Neural cell (in vitro differentiated cells): ENCODE data around the gene NHLH1. TPM values are rescaled to one million over a fixed set of nuclear protein-coding genes. Genes with fewer than 3 reads are reported as not detected.
"Not testable (repeated sequence)": the region's sequence is repeated elsewhere in the genome, so short reads cannot be mapped to it uniquely, and the experiment has no call there.

Source experiments
- H2AFZ ChIP-seq: fragments of 200-600, 300-800 bp; sonication (generic), shearing (Covaris generic); 2 replicates; pipeline ENCODE4 v1.6.0; 2014; ENCODE audit warnings: low read depth, mild to moderate bottlenecking, antibody characterized with exemption, low read length, moderate library complexity
- H3F3A ChIP-seq: fragments of 200-600 bp; shearing (Covaris generic); 2 replicates; pipeline ENCODE4 v1.6.1; 2016; ENCODE audit warnings: mild to moderate bottlenecking, moderate library complexity, mixed read lengths, antibody characterized with exemption, low read length; ENCODE audit not compliant: insufficient read depth, poor library complexity, severe bottlenecking
- H3K27ac ChIP-seq: fragments of 200-600, 300-800 bp; sonication (generic), shearing (Covaris generic); 2 replicates; pipeline ENCODE4 v1.5.1; 2014; ENCODE audit warnings: mild to moderate bottlenecking, low read length, moderate library complexity
- H3K27me3 ChIP-seq: fragments of 300-800, 200-600 bp; sonication (generic), shearing (Covaris generic); 2 replicates; pipeline ENCODE4 v1.6.0; 2014; ENCODE audit warnings: mild to moderate bottlenecking, low read depth, low read length, moderate library complexity; ENCODE audit not compliant: insufficient read depth
- H3K36me3 ChIP-seq: fragments of 300-800, 200-600 bp; sonication (generic), shearing (Covaris generic); 2 replicates; pipeline ENCODE4 v1.5.1; 2014; ENCODE audit warnings: mild to moderate bottlenecking, antibody characterized with exemption, low read length, moderate library complexity; ENCODE audit not compliant: insufficient read depth
- H3K4me2 ChIP-seq: fragments of 300-800, 200-600 bp; sonication (generic), shearing (Covaris generic); 2 replicates; pipeline ENCODE4 v1.6.0; 2014; ENCODE audit warnings: mild to moderate bottlenecking, low read length
- H3K4me3 ChIP-seq: fragments of 300-800, 200-600 bp; sonication (generic), shearing (Covaris generic); 2 replicates; pipeline ENCODE4 v1.5.1; 2014; ENCODE audit warnings: mild to moderate bottlenecking, low read length, moderate library complexity
- H3K79me2 ChIP-seq: fragments of 200-600 bp; shearing (Covaris generic); replicated peaks from 2 replicates; pipeline ENCODE4 v1.6.0; 2014; ENCODE audit warnings: mild to moderate bottlenecking, low read length, moderate library complexity; ENCODE audit not compliant: insufficient read depth
- H3K9ac ChIP-seq: fragments of 300-800, 200-600 bp; sonication (generic), shearing (Covaris generic); 2 replicates; pipeline ENCODE4 v1.6.1; 2016; ENCODE audit warnings: mild to moderate bottlenecking, low read length, mixed read lengths
- H3K9me2 ChIP-seq: fragments of 200-600 bp; shearing (Covaris generic); 2 replicates; pipeline ENCODE4 v1.6.1; 2016; ENCODE audit warnings: mild to moderate bottlenecking, low read length, mixed read lengths; ENCODE audit not compliant: insufficient read depth
- H3K9me3 ChIP-seq: fragments of 200-600, 300-800 bp; sonication (generic), shearing (Covaris generic); 2 replicates; pipeline ENCODE4 v1.6.1; 2016; ENCODE audit warnings: mild to moderate bottlenecking, mixed run types, low read length, moderate library complexity, mixed read lengths
- H4K20me1 ChIP-seq: fragments of 200-600 bp; shearing (Covaris generic); 2 replicates; pipeline ENCODE4 v1.6.1; 2016; ENCODE audit warnings: mild to moderate bottlenecking, mixed run types; ENCODE audit not compliant: insufficient read depth
- CTCF ChIP-seq: fragments of 450-650 bp; IDR thresholded peaks from 2 replicates; pipeline ENCODE4 v1.5.1; 2014; ENCODE audit warnings: antibody characterized with exemption, mild to moderate bottlenecking, moderate library complexity; ENCODE audit not compliant: poor library complexity, severe bottlenecking
- EP300 ChIP-seq: fragments of 450-650 bp; conservative IDR thresholded peaks from 2 replicates; pipeline ENCODE4 v1.6.1; 2014; ENCODE audit warnings: antibody characterized with exemption, mild to moderate bottlenecking, moderate library complexity; ENCODE audit not compliant: poor library complexity, severe bottlenecking
- MXI1 ChIP-seq: fragments of 450-650 bp; conservative IDR thresholded peaks from 2 replicates; pipeline ENCODE4 v1.6.1; 2014; ENCODE audit warnings: antibody characterized with exemption, mild to moderate bottlenecking; ENCODE audit not compliant: poor library complexity, severe bottlenecking
- POLR2AphosphoS5 ChIP-seq: IDR thresholded peaks from 2 replicates; pipeline ENCODE4 v1.6.1; 2012
- SMC3 ChIP-seq: fragments of 450-650 bp; conservative IDR thresholded peaks from 2 replicates; pipeline ENCODE4 v1.6.1; 2014; ENCODE audit warnings: antibody characterized with exemption, mild to moderate bottlenecking, moderate library complexity; ENCODE audit not compliant: poor library complexity
- TAF1 ChIP-seq: IDR thresholded peaks from 2 replicates; pipeline ENCODE4 v1.6.1; 2012; ENCODE audit warnings: low read depth
- polyA plus RNA-seq: library from polyadenylated mRNA; depleted of rRNA; stranded (reverse); fragments of >200 nt; gene quantifications from 2 replicates; pipeline ENCODE4 v1.2.3, GENCODE V29; 2014
- TF ChIP-seq, protein P1 (sequence below): IDR thresholded peaks from 2 replicates; pipeline ENCODE4 v1.6.1; 2012; ENCODE audit warnings: borderline replicate concordance

Gene NHLH1
- polyA plus RNA-seq, 1 donor from 2014 or later: 0.11 TPM

DNA sequence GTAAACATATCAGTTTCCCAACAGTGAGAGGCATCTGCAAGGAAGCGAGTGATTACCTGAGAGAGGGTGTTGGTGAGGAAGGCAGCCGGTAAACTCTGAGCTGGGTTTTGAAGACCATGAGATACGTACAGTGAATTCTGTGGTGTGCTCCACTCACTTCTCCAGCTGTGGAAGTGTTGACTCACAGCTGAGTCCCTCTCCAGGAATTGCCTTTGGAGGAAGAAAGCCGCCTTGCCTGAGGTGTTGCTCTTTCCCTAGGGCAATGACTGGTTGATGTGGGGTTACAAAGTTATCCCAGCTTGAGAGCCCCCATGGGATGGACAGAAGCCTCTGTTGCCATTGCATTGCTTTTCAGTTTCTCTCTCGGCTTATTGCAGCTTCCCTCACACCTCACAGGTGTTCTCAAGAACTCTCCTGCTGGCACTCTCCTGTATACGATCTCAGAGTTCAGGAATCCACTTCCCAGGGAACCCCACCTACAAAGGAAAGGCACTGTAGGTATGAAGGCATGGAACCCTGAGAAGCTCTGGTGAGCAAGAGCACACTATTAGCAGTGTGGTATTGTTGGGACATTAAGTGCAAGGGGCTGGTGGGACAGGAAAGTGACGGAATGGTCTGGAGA, 10.8 kb downstream of the NHLH1 start:
- Histone ChIP-seq H3K27me3 (no peaks in the 10 kb centered on the region), H3K79me2 (no peaks in the 10 kb centered on the region), H3K36me3 (no peaks in the 10 kb centered on the region), H3K9me2 (no peaks in the 10 kb centered on the region), H3K9me3 (no peaks in the 10 kb centered on the region), H4K20me1 (no peaks in the 10 kb centered on the region), H2AFZ (no peak overlapping the region), H3K4me3 (no peak overlapping the region), H3K4me2 (no peak overlapping the region), H3K27ac (no peak overlapping the region), H3K9ac (no peak overlapping the region), H3F3A (no peaks in the 10 kb centered on the region)
- TF ChIP-seq SMC3 (no peak), MXI1 (no peak), POLR2AphosphoS5 (no peak), CTCF (no peak), EP300 (no peak), TAF1 (no peak)
- TF ChIP-seq, protein P1, sequence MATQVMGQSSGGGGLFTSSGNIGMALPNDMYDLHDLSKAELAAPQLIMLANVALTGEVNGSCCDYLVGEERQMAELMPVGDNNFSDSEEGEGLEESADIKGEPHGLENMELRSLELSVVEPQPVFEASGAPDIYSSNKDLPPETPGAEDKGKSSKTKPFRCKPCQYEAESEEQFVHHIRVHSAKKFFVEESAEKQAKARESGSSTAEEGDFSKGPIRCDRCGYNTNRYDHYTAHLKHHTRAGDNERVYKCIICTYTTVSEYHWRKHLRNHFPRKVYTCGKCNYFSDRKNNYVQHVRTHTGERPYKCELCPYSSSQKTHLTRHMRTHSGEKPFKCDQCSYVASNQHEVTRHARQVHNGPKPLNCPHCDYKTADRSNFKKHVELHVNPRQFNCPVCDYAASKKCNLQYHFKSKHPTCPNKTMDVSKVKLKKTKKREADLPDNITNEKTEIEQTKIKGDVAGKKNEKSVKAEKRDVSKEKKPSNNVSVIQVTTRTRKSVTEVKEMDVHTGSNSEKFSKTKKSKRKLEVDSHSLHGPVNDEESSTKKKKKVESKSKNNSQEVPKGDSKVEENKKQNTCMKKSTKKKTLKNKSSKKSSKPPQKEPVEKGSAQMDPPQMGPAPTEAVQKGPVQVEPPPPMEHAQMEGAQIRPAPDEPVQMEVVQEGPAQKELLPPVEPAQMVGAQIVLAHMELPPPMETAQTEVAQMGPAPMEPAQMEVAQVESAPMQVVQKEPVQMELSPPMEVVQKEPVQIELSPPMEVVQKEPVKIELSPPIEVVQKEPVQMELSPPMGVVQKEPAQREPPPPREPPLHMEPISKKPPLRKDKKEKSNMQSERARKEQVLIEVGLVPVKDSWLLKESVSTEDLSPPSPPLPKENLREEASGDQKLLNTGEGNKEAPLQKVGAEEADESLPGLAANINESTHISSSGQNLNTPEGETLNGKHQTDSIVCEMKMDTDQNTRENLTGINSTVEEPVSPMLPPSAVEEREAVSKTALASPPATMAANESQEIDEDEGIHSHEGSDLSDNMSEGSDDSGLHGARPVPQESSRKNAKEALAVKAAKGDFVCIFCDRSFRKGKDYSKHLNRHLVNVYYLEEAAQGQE: no peak

- not testable (repeated sequence) for H3K9me2 ChIP-seq, H2AFZ ChIP-seq, H3F3A ChIP-seq, H3K9ac ChIP-seq, H3K4me3 ChIP-seq, H3K27me3 ChIP-seq, H3K4me2 ChIP-seq, H3K79me2 ChIP-seq, H3K9me3 ChIP-seq, H4K20me1 ChIP-seq, H3K36me3 ChIP-seq, H3K27ac ChIP-seq
These were observed 17.9 kb downstream of the NHLH1 start for GRCh38 chr1:160384812-160385211.

GRCh38 chr1:160388406-160388805, 21.5 kb downstream of the NHLH1 start:
- not testable (repeated sequence) for H3F3A ChIP-seq, H3K79me2 ChIP-seq, H3K27ac ChIP-seq, H4K20me1 ChIP-seq, H3K27me3 ChIP-seq, H3K36me3 ChIP-seq, H2AFZ ChIP-seq, H3K9ac ChIP-seq, H3K4me2 ChIP-seq, H3K9me2 ChIP-seq, H3K9me3 ChIP-seq, H3K4me3 ChIP-seq
